Astrocyte (in vitro differentiated cells and primary cell): ENCODE data around the gene MBD2. TPM values are rescaled to one million over a fixed set of nuclear protein-coding genes. Genes with fewer than 3 reads are reported as not detected.

Experiments
- DNase-seq: peaks from one replicate; pipeline ENCODE4 v3.0.0-alpha.2; 2010; ENCODE audit warnings: low read depth
- FAIRE-seq: peaks from 2 replicates; lab custom pipeline; 2011; peaks lifted over from hg19 to GRCh38; lab: Jason Lieb, UNC
- H2AFZ ChIP-seq: 2 replicates; pipeline ENCODE4 v1.6.0; 2012; ENCODE audit warnings: low read depth, low read length, inconsistent platforms
- H3K27ac ChIP-seq: 2 replicates; pipeline ENCODE4 v1.5.1; 2011; ENCODE audit warnings: low read depth, low read length, inconsistent platforms
- H3K27me3 ChIP-seq: 2 replicates; pipeline ENCODE4 v1.6.0; 2011; ENCODE audit warnings: low read length, inconsistent platforms; ENCODE audit not compliant: insufficient read depth
- H3K36me3 ChIP-seq: 2 replicates; pipeline ENCODE4 v1.5.1; 2011; ENCODE audit warnings: low read length, inconsistent platforms; ENCODE audit not compliant: insufficient read depth
- H3K4me1 ChIP-seq: 2 replicates; pipeline ENCODE4 v1.5.1; 2011; ENCODE audit warnings: low read length, inconsistent platforms; ENCODE audit not compliant: insufficient read depth
- H3K4me2 ChIP-seq: 2 replicates; pipeline ENCODE4 v1.6.0; 2012; ENCODE audit warnings: low read length, inconsistent platforms
- H3K4me3 ChIP-seq: 2 replicates; pipeline ENCODE4 v1.5.1; 2011; ENCODE audit warnings: low read depth, mild to moderate bottlenecking, low read length, inconsistent platforms; ENCODE audit not compliant: insufficient read depth
- H3K79me2 ChIP-seq: 2 replicates; pipeline ENCODE4 v1.6.0; 2012; ENCODE audit warnings: mild to moderate bottlenecking, low read length, inconsistent platforms; ENCODE audit not compliant: insufficient read depth
- H3K9ac ChIP-seq: 2 replicates; pipeline ENCODE4 v1.6.0; 2012; ENCODE audit warnings: mild to moderate bottlenecking, low read length, inconsistent platforms
- H3K9me3 ChIP-seq: 2 replicates; pipeline ENCODE4 v1.5.1; 2012; ENCODE audit warnings: low read depth, mild to moderate bottlenecking, low read length, inconsistent platforms; ENCODE audit not compliant: insufficient read depth
- H4K20me1 ChIP-seq: 2 replicates; pipeline ENCODE4 v1.6.0; 2012; ENCODE audit warnings: low read length, inconsistent platforms; ENCODE audit not compliant: insufficient read depth
- H3K27ac Mint-ChIP-seq: one replicate; pipeline ENCODE4 v1.8.0; 2021; ENCODE audit warnings: mild to moderate bottlenecking, mixed read lengths; ENCODE audit not compliant: unreplicated experiment
- H3K27me3 Mint-ChIP-seq: one replicate; pipeline ENCODE4 v1.8.0; 2021; ENCODE audit warnings: low read depth, mixed read lengths; ENCODE audit not compliant: unreplicated experiment
- H3K36me3 Mint-ChIP-seq: one replicate; pipeline ENCODE4 v1.8.0; 2021; ENCODE audit warnings: low read depth, mixed read lengths; ENCODE audit not compliant: unreplicated experiment
- H3K4me1 Mint-ChIP-seq: one replicate; pipeline ENCODE4 v1.8.0; 2021; ENCODE audit warnings: low read depth, mixed read lengths; ENCODE audit not compliant: unreplicated experiment
- H3K4me3 Mint-ChIP-seq: one replicate; pipeline ENCODE4 v1.8.0; 2021; ENCODE audit warnings: mild to moderate bottlenecking, moderate library complexity, mixed read lengths; ENCODE audit not compliant: unreplicated experiment
- H3K9me3 Mint-ChIP-seq: one replicate; pipeline ENCODE4 v1.8.0; 2021; ENCODE audit warnings: mild to moderate bottlenecking, mixed read lengths; ENCODE audit not compliant: unreplicated experiment
- EZH2 ChIP-seq: IDR thresholded peaks from 2 replicates; pipeline ENCODE4 v1.6.1; 2012; ENCODE audit warnings: mild to moderate bottlenecking, low read length, inconsistent platforms; ENCODE audit not compliant: insufficient read depth
- total RNA-seq: library from RNA; stranded (reverse); gene quantifications from 2 replicates; pipeline ENCODE4 v1.2.1, GENCODE V29; 2021
- TF ChIP-seq, protein P1 (sequence below): IDR thresholded peaks from 2 replicates; pipeline ENCODE4 v1.5.1; 2011; ENCODE audit warnings: low read depth, mild to moderate bottlenecking, inconsistent platforms, low read length, moderate library complexity; ENCODE audit not compliant: insufficient read depth

Gene MBD2
- total RNA-seq, 1 donor from 2014 or later = 53.1 TPM

DNA sequence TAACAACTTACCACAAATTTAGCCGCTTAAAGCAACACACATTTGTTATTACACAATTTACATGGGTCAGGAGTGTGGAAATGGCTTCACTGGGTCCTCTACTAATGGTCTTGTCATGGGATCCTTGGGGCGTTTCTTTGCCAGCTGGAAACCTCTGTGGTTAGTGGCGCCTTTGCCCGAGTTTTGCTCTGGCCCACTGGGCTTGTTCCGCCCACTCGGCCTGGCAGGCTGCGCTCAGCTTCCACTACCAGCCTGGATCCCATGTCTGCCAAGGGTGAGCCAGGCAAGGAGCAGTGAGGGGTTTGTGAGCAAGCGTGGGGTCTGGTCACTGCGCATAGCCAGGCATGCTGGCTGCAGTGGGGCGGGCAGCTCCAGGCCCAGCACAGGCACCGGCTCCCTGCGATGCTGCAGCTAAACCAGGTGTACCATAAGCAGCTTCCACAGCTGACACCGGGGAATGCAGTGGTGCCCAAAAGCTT is 16.2 kb upstream of the MBD2 start:
- TF ChIP-seq EZH2 = no peak
- TF ChIP-seq, protein P1, sequence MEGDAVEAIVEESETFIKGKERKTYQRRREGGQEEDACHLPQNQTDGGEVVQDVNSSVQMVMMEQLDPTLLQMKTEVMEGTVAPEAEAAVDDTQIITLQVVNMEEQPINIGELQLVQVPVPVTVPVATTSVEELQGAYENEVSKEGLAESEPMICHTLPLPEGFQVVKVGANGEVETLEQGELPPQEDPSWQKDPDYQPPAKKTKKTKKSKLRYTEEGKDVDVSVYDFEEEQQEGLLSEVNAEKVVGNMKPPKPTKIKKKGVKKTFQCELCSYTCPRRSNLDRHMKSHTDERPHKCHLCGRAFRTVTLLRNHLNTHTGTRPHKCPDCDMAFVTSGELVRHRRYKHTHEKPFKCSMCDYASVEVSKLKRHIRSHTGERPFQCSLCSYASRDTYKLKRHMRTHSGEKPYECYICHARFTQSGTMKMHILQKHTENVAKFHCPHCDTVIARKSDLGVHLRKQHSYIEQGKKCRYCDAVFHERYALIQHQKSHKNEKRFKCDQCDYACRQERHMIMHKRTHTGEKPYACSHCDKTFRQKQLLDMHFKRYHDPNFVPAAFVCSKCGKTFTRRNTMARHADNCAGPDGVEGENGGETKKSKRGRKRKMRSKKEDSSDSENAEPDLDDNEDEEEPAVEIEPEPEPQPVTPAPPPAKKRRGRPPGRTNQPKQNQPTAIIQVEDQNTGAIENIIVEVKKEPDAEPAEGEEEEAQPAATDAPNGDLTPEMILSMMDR = no peak
- no peak overlapping the region for H3K4me3 Mint-ChIP-seq
- FAIRE-seq = no peak

DNA sequence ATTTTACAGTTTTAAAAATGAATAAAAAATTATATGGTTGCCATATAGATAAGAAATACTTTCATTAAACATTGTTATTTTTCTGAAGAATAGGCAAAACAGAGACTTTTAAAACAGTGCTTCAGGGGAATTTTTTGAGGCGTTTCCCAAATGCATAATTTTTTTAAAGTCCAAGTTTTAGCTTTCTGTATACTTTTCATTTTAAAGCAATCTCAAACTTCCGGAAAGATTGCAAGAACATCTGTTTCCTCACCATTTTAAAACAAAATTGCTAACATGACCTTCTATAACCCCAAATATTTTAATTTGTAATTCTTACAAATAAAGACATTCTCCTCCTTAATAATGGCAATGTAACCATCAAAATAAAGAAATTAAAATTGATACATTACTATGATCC is 15.1 kb upstream of the MBD2 start:
- H3K27me3 ChIP-seq = no peaks in the 10 kb centered on the region
- no peaks in the 10 kb centered on the region for H3K79me2 ChIP-seq
- no peak for TF ChIP-seq EZH2
- TF ChIP-seq, protein P1 = no peak
- H3K4me3 Mint-ChIP-seq = no peak overlapping the region
- no peak for DNase-seq
- no peak for FAIRE-seq
- H3K4me1 Mint-ChIP-seq = peaks cover 3% of the 10 kb centered on the region
- no peak overlapping the region for H3K27ac ChIP-seq
- no peak overlapping the region for H3K4me2 ChIP-seq
- H3K36me3 ChIP-seq = no peaks in the 10 kb centered on the region
- H3K27me3 Mint-ChIP-seq = no peaks in the 10 kb centered on the region
- no peak overlapping the region for H3K4me3 ChIP-seq
- no peaks in the 10 kb centered on the region for H3K9me3 ChIP-seq
- no peaks in the 10 kb centered on the region for H3K9me3 Mint-ChIP-seq
- H4K20me1 ChIP-seq = no peaks in the 10 kb centered on the region
- H2AFZ ChIP-seq = no peak overlapping the region
- H3K36me3 Mint-ChIP-seq = no peaks in the 10 kb centered on the region
- H3K9ac ChIP-seq = no peak overlapping the region
- H3K4me1 ChIP-seq = no peaks in the 10 kb centered on the region
- no peak overlapping the region for H3K27ac Mint-ChIP-seq

More for the DNA sequence above, 16.2 kb upstream of the MBD2 start:
- Histone ChIP-seq H3K9me3 (no peaks in the 10 kb centered on the region), H3K4me2 (no peak overlapping the region), H3K36me3 (no peaks in the 10 kb centered on the region), H3K27me3 (no peaks in the 10 kb centered on the region), H3K4me1 (no peaks in the 10 kb centered on the region), H3K4me3 (no peak overlapping the region), H3K9ac (no peak overlapping the region), H2AFZ (no peak overlapping the region), H3K79me2 (no peaks in the 10 kb centered on the region), H4K20me1 (no peaks in the 10 kb centered on the region), H3K27ac (no peak overlapping the region)
- Mint-ChIP-seq H3K27me3 (no peaks in the 10 kb centered on the region), H3K4me1 (peaks cover 3% of the 10 kb centered on the region), H3K36me3 (no peaks in the 10 kb centered on the region), H3K27ac (no peak overlapping the region), H3K9me3 (no peaks in the 10 kb centered on the region)
- DNase-seq = no peak

DNA sequence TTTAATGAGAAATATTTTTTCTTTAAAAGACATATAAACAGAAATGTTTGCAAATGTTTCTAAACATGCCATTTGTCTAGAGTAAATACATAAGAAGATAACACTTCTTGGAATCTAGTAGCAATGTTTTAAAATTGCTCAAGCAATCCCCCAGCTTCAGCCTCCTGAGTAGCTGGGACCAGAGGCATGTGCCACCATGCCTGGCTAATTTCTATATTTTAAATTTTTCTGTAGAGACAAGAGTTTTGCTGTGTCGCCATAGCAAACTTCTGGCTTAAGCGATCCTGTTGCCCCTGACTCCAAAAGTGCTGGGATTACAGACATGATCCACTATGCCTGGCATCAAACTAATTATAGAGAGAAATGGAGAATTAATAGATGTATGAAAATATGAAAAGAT is 14.6 kb upstream of the MBD2 start:
- Histone ChIP-seq H3K9ac (no peak overlapping the region), H3K36me3 (no peaks in the 10 kb centered on the region), H3K79me2 (no peaks in the 10 kb centered on the region), H3K27ac (no peak overlapping the region), H3K4me2 (no peak overlapping the region), H3K4me3 (no peak overlapping the region), H3K9me3 (no peaks in the 10 kb centered on the region), H2AFZ (no peak overlapping the region), H4K20me1 (no peaks in the 10 kb centered on the region), H3K4me1 (no peaks in the 10 kb centered on the region), H3K27me3 (no peaks in the 10 kb centered on the region)
- DNase-seq = no peak
- Mint-ChIP-seq H3K4me3 (no peak overlapping the region), H3K36me3 (no peaks in the 10 kb centered on the region), H3K9me3 (no peaks in the 10 kb centered on the region), H3K27me3 (no peaks in the 10 kb centered on the region), H3K4me1 (peaks cover 3% of the 10 kb centered on the region), H3K27ac (no peak overlapping the region)
- FAIRE-seq = no peak
- no peak for TF ChIP-seq EZH2
- TF ChIP-seq, protein P1 = no peak
